COLO829 (cell line): ENCODE results near the gene USP4.

Experiments
- DNase-seq: peaks from one replicate; pipeline ENCODE4 v3.0.0; 2012; ENCODE audit warnings: low spot score

USP4 gene

DNA sequence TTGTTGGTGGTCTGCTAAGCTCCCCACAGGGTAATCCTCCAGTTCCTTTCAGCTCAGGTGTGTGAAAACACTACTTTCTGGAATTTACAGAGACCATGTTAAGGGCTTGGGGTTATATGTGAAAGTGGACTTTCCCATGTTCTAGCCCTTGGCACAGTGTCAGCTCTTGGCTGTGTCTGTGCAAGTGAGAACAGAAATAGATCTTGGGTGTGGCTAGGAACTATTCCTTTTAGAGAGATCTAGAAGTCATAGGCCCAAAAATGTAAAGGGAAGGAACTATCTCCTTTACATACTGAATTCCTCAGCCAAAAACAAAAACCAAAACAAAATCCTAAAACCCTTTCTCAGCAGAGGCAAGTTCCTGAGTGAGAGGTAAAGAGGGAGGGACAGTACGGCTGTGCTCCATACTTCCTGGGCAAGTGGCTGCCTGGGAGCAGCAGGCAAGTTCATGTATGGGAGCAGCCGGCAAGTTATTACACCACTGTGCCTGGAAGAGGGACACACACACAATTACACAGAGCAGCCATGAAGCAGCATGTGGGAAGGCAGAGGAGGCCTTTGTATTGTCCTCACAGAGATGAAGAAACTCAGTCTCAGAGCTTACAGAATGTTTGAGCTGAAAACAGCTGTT, 43.0 kb downstream of the USP4 start:
- DNase-seq = no peak

GRCh38 chr3:49295489-49296058, 44.3 kb downstream of the USP4 start:
- peak; percentile 55 for DNase-seq

DNA sequence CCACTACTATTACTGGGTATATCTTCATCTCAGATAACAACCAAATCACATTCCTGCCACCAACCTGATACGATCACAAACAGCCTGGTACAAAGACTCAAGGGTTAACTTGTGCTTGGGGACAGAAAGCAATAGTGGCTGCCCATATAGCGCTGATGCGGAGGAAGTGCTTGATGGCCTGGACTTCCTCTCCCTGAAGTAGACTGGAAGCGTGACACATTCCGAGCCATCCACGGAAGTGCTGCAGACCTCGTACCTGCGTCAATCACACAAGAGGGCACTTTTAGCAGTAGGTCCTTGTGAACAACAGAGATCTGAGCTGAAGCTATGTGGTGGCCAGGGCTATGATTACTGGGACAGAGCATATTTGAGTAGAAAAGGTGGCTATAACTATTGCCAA, 45.5 kb downstream of the USP4 start:
- DNase-seq = no peak

GRCh38 chr3:49283997-49284396, 55.9 kb downstream of the USP4 start:
- DNase-seq = no peak

DNA sequence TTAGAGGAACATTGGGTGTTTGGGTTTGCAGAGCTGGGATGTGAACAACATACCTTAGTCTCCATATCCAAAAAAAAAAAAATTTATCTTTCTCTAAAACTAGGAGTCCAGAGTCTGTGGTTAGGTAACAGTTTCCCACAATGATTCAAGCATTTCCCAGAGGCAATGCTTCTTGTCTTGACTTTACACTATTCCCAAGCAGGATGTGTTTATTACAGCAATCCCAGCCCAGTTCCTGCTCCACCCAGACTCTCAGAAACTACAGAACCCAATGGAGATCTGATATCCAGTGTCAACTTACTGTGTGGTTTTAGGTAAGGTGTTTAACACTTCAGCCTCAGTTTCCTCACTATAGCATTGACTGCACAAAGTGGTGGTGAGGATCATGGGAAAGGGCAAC, 60.5 kb downstream of the USP4 start:
- DNase-seq = no peak

DNA sequence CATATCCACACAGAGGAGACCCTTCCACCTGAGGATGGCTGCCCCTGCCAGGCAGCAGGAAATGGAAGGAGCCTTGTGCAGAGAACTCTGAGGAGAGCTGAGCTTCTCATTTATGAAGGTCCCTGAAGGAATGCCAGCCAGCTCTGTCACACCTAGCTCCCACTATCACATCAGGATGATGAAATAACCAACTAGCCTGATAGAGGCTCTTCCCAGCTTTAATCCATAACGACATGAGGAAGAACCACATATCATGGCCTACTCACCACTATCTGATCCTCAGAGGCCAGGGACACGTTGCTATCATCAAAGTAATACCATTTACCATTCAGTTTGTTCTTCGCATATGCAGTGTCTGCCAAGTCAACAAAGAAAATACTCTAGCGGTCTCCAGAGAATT, 61.3 kb downstream of the USP4 start:
- no peak for DNase-seq

GRCh38 chr3:49277383-49277775, 62.5 kb downstream of the USP4 start:
- peak; percentile 25 for DNase-seq

GRCh38 chr3:49276475-49277382, 63.1 kb downstream of the USP4 start, which contains the start of gene C3orf62:
Gene C3orf62, minus strand, starts transcription at chr3:49277232. Its CDS starts 360 bp downstream, at chr3:49276872.
- DNase-seq = peak; percentile 85

GRCh38 chr3:49273825-49274532, 65.9 kb downstream of the USP4 start:
- DNase-seq = no peak

GRCh38 chr3:49271047-49271446, 68.8 kb downstream of the USP4 start:
- DNase-seq = no peak

DNA sequence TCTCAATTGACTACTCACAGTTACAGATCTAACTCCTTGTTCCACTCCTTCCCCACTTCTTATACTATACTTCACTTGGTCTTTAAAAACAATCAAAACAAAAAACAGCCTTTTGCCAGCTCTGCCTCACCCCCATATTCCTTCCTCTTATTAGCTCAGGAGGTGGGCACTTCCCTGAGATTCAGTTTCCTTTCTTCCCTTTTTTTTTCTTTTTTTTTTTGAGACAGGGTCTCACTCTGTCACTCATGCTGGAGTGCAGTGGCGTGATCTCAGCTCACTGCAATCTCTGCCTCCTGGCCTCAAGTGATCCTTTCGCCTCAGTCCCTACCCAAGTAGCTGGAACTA, 69.7 kb downstream of the USP4 start:
- no peak for DNase-seq

DNA sequence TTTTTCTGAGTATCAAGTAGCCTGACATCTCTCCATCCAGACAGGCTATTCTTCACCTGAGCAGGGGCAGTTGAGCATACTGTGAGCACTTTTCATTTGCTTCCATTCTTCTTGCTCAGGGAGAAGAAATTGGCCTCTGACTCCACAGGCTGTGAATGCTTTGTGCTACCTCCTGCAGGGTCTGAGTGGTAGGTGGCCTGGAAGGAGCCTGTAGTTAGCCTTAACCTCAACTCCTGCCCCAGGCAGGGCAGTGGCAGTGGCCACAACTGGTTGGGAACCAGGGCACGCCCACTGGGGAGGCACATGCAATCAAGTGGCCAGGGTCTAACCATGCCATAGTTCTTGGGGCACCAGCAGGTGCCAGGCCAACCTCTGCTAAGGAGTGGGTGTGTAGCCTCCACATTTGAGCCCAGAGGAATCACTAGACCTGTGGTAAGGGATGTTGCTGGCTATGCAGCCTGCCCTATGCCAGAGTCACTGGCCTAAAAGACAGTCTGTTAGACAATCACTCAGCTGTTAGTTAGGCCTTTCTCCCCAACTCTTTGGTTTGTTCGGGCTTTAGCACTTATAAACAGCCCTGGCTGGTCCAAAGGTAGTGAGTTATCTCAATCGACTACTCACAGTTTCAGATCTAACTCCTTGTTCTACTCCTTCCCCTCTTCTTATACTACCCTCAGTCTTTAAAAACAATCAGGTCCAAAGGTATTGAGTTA, 70.3 kb downstream of the USP4 start:
- no peak for DNase-seq

DNA sequence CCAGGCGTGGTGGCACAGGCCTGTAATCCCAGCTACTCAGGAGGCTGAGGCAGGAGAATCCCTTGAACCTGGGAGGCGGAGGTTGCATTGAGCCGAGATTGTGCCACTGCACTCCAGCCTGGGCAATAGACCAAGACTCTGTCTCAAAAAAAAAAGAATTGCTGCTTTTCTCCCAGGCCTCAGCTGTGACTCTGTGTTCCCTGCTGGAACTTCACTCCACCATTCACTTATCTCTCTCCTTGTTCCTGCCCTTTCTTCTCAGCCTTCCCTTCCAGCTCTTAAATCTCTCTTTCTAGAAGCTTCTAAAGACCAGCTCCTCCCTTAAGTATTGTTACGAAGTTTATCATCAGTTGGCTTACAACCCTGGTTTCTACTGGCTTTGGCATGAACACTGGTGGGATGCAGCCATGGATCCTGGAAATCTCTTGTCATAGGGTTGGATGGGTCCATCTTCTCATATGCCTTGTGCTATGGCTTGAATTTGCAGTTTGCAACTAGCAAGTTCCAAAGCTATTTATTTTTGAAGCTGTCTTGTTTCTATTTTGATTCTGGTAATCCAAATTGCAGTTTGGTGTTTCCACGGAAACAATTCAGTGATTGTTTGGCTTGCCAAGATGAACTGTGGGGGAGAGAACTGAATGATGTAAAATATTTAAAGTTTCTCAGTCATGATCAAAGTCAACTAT, 73.3 kb downstream of the USP4 start:
- DNase-seq = peak; percentile 40

- DNase-seq = no peak
These were observed 74.0 kb downstream of the USP4 start for GRCh38 chr3:49265661-49266386.

- peak; percentile 38 for DNase-seq
These were observed 76.5 kb downstream of the USP4 start for GRCh38 chr3:49263159-49263889.

- DNase-seq = peak; percentile 53
These were observed 79.0 kb downstream of the USP4 start for GRCh38 chr3:49260806-49261324.

- DNase-seq = no peak
These were observed 82.7 kb downstream of the USP4 start for GRCh38 chr3:49257187-49257586.

GRCh38 chr3:49255718-49256511, 83.9 kb downstream of the USP4 start:
- no peak for DNase-seq

DNA sequence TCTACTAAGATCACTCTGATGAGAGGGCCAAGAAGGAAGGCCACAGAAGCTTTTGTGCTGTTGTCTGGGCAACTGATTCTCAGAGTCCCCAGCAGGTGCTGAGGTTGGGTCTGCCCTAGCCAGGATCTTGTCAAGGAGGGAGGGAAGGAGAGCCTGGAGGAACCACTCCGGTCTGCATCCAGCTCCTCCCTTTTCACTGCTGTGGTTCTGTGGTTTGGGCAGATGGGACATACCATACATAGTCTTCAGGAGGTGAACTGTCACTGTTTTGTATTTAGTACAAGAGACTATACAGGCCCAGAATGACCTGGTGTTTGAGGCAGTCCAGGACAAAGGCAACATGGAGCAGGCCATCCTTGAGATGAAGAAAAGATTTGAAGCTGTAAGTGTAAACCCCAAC, 84.7 kb downstream of the USP4 start:
- DNase-seq = no peak
